Tibial artery (tissue), 4 donors: ENCODE data around the gene PCGF1.

Source experiments
- DNase-seq, 2 donors: peaks; one replicate each; pipeline ENCODE4 v3.0.0-alpha.2; 2019
- H3K27ac ChIP-seq, 2 donors: fragments of 200-600 bp; sonication (generic) in 1 of 2; 1 replicate in 1 of 2; 2 replicates in 1 of 2; pipeline ENCODE4 v1.5.1; 2018 to 2019; ENCODE audit warnings: mild to moderate bottlenecking in 1 of 2
- H3K27me3 ChIP-seq, 2 donors: fragments of 200-600 bp; sonication (generic) in 1 of 2; one replicate each; pipeline versions ENCODE4 v1.5.1 to v1.6.0; 2016 to 2019
- H3K36me3 ChIP-seq, 3 donors: fragments of 200-600 bp; sonication (generic) in 2 of 3; one replicate each; pipeline ENCODE4 v1.5.1; 2016 to 2019; ENCODE audit warnings: mild to moderate bottlenecking in 2 of 3
- H3K4me1 ChIP-seq, 4 donors: fragments of 200-600 bp; sonication (generic) in 2 of 4; 1 replicate in 3 of 4; 2 replicates in 1 of 4; pipeline ENCODE4 v1.5.1; 2016 to 2019
- H3K4me3 ChIP-seq, 2 donors: fragments of 200-600 bp; sonication (generic) in 1 of 2; 1 replicate in 1 of 2; 2 replicates in 1 of 2; pipeline ENCODE4 v1.5.1; 2018 to 2019; ENCODE audit warnings: mild to moderate bottlenecking in 2 of 2
- H3K9me3 ChIP-seq, 3 donors: fragments of 200-600 bp; sonication (generic) in 1 of 3; one replicate each; pipeline ENCODE4 v1.5.1; 2016 to 2019
- intact Hi-C: fragments of 100-400 bp; cut with DNase I; formaldehyde crosslinking; loops from one replicate; pipeline ENCODE4 v1.15.0; 2023; ENCODE audit warnings: low total_unique reads
- TF ChIP-seq, protein P1 (sequence below), 2 experiments: fragments of 200-600 bp in 1 of 2; fragments of 450-650 bp in 1 of 2; IDR thresholded peaks; one replicate each; pipeline ENCODE4 v1.5.1; 2017 to 2019; ENCODE audit warnings: antibody characterized with exemption in 2 of 2, mild to moderate bottlenecking in 1 of 2, moderate library complexity in 1 of 2

PCGF1 gene

GRCh38 chr2:74505448-74506246, 1.8 kb downstream of the PCGF1 start:
- Histone ChIP-seq H3K4me1 (peaks cover 0 to 45% (median 30%) of the 10 kb centered on the region in 4 donors), H3K27me3 (peaks cover 0 to 43% of the 10 kb centered on the region in 2 donors), H3K4me3 (no peak overlapping the region), H3K9me3 (no peaks in the 10 kb centered on the region), H3K36me3 (peaks cover 13 to 24% (median 13%) of the 10 kb centered on the region in 3 donors), H3K27ac (no peak overlapping the region)
- no peak for DNase-seq
- intact Hi-C loops, result no loop called here
- TF ChIP-seq, protein P1, sequence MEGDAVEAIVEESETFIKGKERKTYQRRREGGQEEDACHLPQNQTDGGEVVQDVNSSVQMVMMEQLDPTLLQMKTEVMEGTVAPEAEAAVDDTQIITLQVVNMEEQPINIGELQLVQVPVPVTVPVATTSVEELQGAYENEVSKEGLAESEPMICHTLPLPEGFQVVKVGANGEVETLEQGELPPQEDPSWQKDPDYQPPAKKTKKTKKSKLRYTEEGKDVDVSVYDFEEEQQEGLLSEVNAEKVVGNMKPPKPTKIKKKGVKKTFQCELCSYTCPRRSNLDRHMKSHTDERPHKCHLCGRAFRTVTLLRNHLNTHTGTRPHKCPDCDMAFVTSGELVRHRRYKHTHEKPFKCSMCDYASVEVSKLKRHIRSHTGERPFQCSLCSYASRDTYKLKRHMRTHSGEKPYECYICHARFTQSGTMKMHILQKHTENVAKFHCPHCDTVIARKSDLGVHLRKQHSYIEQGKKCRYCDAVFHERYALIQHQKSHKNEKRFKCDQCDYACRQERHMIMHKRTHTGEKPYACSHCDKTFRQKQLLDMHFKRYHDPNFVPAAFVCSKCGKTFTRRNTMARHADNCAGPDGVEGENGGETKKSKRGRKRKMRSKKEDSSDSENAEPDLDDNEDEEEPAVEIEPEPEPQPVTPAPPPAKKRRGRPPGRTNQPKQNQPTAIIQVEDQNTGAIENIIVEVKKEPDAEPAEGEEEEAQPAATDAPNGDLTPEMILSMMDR (IDR thresholded peaks at IDR 0.05), result no peak

DNA sequence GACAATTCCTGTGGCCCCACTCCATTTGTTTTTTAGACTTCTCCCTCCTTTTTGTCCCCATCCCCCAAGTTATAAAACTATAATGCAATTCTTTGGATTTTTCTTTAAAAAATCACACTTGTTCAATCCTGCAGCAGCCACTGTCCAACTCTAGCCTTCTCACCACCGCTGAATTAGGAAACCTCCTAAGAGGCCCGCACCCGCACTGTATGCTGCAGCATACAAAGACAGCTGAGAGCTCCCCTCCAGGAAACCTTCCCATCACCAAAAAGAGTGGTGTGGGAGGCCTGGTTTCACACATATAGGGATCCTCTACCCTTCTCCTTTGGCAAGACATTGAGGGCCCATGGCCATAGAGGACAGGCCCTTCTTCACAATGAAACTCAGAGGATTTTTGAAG, 2.9 kb downstream of the PCGF1 start:
- intact Hi-C loops, result no loop called here
- H3K9me3 ChIP-seq, result no peaks in the 10 kb centered on the region
- H3K27me3 ChIP-seq, result peaks cover 0 to 44% of the 10 kb centered on the region in 2 donors
- peaks cover 0 to 47% (median 33%) of the 10 kb centered on the region in 4 donors for H3K4me1 ChIP-seq
- DNase-seq, result no peak
- H3K36me3 ChIP-seq, result peaks cover 13 to 24% (median 13%) of the 10 kb centered on the region in 3 donors
- TF ChIP-seq, protein P1 (IDR thresholded peaks at IDR 0.05), result no peak
- H3K4me3 ChIP-seq, result no peak overlapping the region
- H3K27ac ChIP-seq, result no peak overlapping the region

DNA sequence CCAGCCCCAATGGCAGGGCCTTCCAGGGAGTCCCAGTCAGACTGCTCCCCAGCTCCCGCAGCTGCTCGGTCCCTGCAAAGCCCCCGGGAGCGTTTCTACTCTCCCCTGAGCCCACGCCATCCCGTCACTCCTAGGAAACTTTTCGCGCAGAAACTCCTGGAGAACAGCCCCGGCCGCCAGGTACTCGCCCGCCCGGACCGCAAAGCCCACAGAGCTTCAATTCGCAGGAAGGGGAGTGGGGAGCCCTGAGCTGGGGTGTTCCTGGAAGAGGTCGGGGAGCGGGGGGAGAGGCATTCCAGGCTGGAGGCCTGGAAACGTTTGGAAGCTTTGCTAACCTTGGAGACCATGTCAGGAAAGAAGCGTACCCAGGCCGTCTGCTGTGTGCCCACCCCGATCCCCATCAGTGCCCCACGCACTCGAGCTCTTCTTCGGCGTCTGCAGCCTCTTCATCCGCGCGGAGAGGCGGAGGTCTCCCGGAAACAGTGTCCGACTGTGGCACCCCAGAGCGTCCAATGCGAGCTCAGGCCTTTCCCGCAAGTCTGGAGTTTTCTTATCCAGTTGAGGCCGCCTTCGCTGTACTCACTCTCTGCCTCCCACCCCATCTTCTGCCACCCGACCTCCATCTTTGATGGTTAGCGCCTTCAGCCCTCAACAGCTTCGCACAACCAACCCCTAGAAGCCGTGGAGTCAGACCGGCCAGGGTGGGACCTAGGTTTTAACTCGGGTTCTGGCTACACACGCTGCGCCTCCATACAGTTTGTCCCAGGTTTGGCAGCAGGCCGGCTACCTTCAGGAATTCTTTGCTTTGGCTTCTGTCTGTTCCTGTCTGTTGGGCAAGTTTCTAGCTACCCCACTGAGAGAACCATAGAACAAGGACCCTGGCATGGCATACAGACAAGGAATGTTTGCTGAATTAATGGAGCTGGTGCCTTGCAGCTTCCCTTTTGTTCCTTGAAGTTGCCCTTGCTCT, 3.7 kb downstream of the PCGF1 start:
- Histone ChIP-seq H3K9me3 (no peaks in the 10 kb centered on the region), H3K36me3 (peaks cover 13 to 24% (median 13%) of the 10 kb centered on the region in 3 donors), H3K4me3 (peak overlapping the region; percentile 43 to 61), H3K27me3 (peaks cover 0 to 52% of the 10 kb centered on the region in 2 donors), H3K27ac (peak overlapping the region; percentile 24 to 43), H3K4me1 (peaks cover 0 to 55% (median 41%) of the 10 kb centered on the region in 4 donors)
- DNase-seq, result no peak
- intact Hi-C loops, result no loop called here
- TF ChIP-seq, protein P1 (IDR thresholded peaks at IDR 0.05), result no peak

- peak overlapping the region; percentile 27 to 43 for H3K27ac ChIP-seq
- peak; percentile 87 to 88 for DNase-seq
- TF ChIP-seq, protein P1 (IDR thresholded peaks at IDR 0.05), result no peak
- H3K27me3 ChIP-seq, result peaks cover 0 to 56% of the 10 kb centered on the region in 2 donors
- H3K9me3 ChIP-seq, result no peaks in the 10 kb centered on the region
- H3K4me3 ChIP-seq, result peak overlapping the region; percentile 43 to 61
- peaks cover 13 to 24% (median 13%) of the 10 kb centered on the region in 3 donors for H3K36me3 ChIP-seq
- H3K4me1 ChIP-seq, result peaks cover 0 to 58% (median 48%) of the 10 kb centered on the region in 4 donors
- intact Hi-C loops, result no loop called here
These were observed 4.6 kb downstream of the PCGF1 start for GRCh38 chr2:74502720-74503505.
